Measurements from ENCODE around the gene PPIH.

The PPIH gene

GRCh38 chr1:42703888-42704464, 45.8 kb downstream of the PPIH start:
- TF ChIP-seq, protein P1, sequence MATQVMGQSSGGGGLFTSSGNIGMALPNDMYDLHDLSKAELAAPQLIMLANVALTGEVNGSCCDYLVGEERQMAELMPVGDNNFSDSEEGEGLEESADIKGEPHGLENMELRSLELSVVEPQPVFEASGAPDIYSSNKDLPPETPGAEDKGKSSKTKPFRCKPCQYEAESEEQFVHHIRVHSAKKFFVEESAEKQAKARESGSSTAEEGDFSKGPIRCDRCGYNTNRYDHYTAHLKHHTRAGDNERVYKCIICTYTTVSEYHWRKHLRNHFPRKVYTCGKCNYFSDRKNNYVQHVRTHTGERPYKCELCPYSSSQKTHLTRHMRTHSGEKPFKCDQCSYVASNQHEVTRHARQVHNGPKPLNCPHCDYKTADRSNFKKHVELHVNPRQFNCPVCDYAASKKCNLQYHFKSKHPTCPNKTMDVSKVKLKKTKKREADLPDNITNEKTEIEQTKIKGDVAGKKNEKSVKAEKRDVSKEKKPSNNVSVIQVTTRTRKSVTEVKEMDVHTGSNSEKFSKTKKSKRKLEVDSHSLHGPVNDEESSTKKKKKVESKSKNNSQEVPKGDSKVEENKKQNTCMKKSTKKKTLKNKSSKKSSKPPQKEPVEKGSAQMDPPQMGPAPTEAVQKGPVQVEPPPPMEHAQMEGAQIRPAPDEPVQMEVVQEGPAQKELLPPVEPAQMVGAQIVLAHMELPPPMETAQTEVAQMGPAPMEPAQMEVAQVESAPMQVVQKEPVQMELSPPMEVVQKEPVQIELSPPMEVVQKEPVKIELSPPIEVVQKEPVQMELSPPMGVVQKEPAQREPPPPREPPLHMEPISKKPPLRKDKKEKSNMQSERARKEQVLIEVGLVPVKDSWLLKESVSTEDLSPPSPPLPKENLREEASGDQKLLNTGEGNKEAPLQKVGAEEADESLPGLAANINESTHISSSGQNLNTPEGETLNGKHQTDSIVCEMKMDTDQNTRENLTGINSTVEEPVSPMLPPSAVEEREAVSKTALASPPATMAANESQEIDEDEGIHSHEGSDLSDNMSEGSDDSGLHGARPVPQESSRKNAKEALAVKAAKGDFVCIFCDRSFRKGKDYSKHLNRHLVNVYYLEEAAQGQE (IDR thresholded peaks at IDR 0.05; ENCODE audit: low read depth), result no peak
- no peak for TF ChIP-seq RAD21 (IDR thresholded peaks at IDR 0.05; ENCODE audit: low read depth)
- TF ChIP-seq EGR1 (IDR thresholded peaks at IDR 0.05), result no peak
- no peak for TF ChIP-seq EP300 (IDR thresholded peaks at IDR 0.05; ENCODE audit: borderline replicate concordance)
- no peak for TF ChIP-seq TEAD4 (IDR thresholded peaks at IDR 0.05)
- TF ChIP-seq FOXM1 (IDR thresholded peaks at IDR 0.05; ENCODE audit: borderline replicate concordance, low read depth), result no peak
- TF ChIP-seq TAF1 (IDR thresholded peaks at IDR 0.05; ENCODE audit: low read depth), result no peak
- no peak for TF ChIP-seq USF1 (IDR thresholded peaks at IDR 0.05)
- TF ChIP-seq CREB1 (IDR thresholded peaks at IDR 0.05; ENCODE audit: low read depth), result no peak
- no peak for TF ChIP-seq CEBPB (IDR thresholded peaks at IDR 0.05)
- TF ChIP-seq NFIC (IDR thresholded peaks at IDR 0.05), result no peak
- TF ChIP-seq TCF12 (IDR thresholded peaks at IDR 0.05; ENCODE audit: low read depth), result no peak
- TF ChIP-seq YY1 (IDR thresholded peaks at IDR 0.05; ENCODE audit: low read depth), result no peak
- TF ChIP-seq ZBTB7A (IDR thresholded peaks at IDR 0.05; ENCODE audit: low read depth), result no peak
- TF ChIP-seq, protein P2, sequence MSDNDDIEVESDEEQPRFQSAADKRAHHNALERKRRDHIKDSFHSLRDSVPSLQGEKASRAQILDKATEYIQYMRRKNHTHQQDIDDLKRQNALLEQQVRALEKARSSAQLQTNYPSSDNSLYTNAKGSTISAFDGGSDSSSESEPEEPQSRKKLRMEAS (IDR thresholded peaks at IDR 0.05), result no peak

- no peak for TF ChIP-seq ZBTB7A (IDR thresholded peaks at IDR 0.05; ENCODE audit: low read depth)
- no peak for TF ChIP-seq CREB1 (IDR thresholded peaks at IDR 0.05; ENCODE audit: low read depth)
- no peak for TF ChIP-seq NFIC (IDR thresholded peaks at IDR 0.05)
- TF ChIP-seq, protein P1 (IDR thresholded peaks at IDR 0.05; ENCODE audit: low read depth), result no peak
- TF ChIP-seq YY1 (IDR thresholded peaks at IDR 0.05; ENCODE audit: low read depth), result no peak
- TF ChIP-seq FOXM1 (IDR thresholded peaks at IDR 0.05; ENCODE audit: borderline replicate concordance, low read depth), result no peak
- no peak for TF ChIP-seq TAF1 (IDR thresholded peaks at IDR 0.05; ENCODE audit: low read depth)
- TF ChIP-seq, protein P2 (IDR thresholded peaks at IDR 0.05), result no peak
- TF ChIP-seq TEAD4 (IDR thresholded peaks at IDR 0.05), result no peak
- TF ChIP-seq TCF12 (IDR thresholded peaks at IDR 0.05; ENCODE audit: low read depth), result no peak
- TF ChIP-seq USF1 (IDR thresholded peaks at IDR 0.05), result no peak
These were observed 55.1 kb downstream of the PPIH start for GRCh38 chr1:42713293-42713692.

GRCh38 chr1:42720868-42721267, 62.6 kb downstream of the PPIH start:
- TF ChIP-seq FOXM1 (IDR thresholded peaks at IDR 0.05; ENCODE audit: borderline replicate concordance, low read depth) (no peak), TAF1 (IDR thresholded peaks at IDR 0.05; ENCODE audit: low read depth) (no peak), EP300 (IDR thresholded peaks at IDR 0.05; ENCODE audit: borderline replicate concordance) (no peak), RAD21 (IDR thresholded peaks at IDR 0.05; ENCODE audit: low read depth) (no peak), NFIC (IDR thresholded peaks at IDR 0.05) (no peak), TCF12 (IDR thresholded peaks at IDR 0.05; ENCODE audit: low read depth) (no peak), ZBTB7A (IDR thresholded peaks at IDR 0.05; ENCODE audit: low read depth) (no peak), EGR1 (IDR thresholded peaks at IDR 0.05) (no peak), YY1 (IDR thresholded peaks at IDR 0.05; ENCODE audit: low read depth) (no peak)
- TF ChIP-seq, protein P2 (IDR thresholded peaks at IDR 0.05), result no peak
- TF ChIP-seq, protein P1 (IDR thresholded peaks at IDR 0.05; ENCODE audit: low read depth), result no peak

DNA sequence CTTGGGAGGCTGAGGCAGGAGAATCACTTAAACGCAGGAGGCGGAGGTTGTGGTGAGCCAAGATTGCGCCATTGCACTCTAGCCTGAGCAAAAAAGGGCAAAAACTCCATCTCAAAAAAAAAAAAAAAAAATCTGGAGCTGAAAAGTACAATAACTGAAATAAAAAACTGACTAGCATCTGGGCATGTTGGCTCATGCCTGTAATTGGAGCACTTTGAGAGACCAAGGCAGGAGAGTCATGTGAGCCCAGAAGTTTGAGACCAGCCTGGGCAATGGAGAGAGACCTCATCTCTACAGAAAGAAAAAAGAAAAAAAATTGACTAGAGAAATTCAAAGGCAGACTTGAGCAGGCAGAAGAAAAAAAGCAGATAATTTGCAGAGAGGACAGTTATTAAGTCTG, 63.7 kb downstream of the PPIH start:
- TF ChIP-seq CREB1 (IDR thresholded peaks at IDR 0.05; ENCODE audit: low read depth) (no peak), EP300 (IDR thresholded peaks at IDR 0.05; ENCODE audit: borderline replicate concordance) (no peak), EGR1 (IDR thresholded peaks at IDR 0.05) (no peak), USF1 (IDR thresholded peaks at IDR 0.05) (no peak), TAF1 (IDR thresholded peaks at IDR 0.05; ENCODE audit: low read depth) (no peak), NFIC (IDR thresholded peaks at IDR 0.05) (no peak), TEAD4 (IDR thresholded peaks at IDR 0.05) (no peak)
- TF ChIP-seq, protein P2 (IDR thresholded peaks at IDR 0.05), result no peak

All from Ishikawa (cell line).